A673 (cell line): ENCODE data around the gene LDLRAP1. TPM values are rescaled to one million over a fixed set of nuclear protein-coding genes. Genes with fewer than 3 reads are reported as not detected.
A peak's percentile ranks its signal among the peaks of the same experiment; 100 is the strongest.

Experiments
- BruUV-seq: library from RNA; stranded (reverse); fragments of 400-500 nt; replicated peaks from 2 replicates; lab custom pipeline; 2021; lab: Mats Ljungman, UMichigan
- CTCF ChIA-PET: fragments of 300-600 bp; sonication (Branson Sonifier 250); formaldehyde crosslinking; loops from one replicate; lab custom pipeline; 2022; ENCODE audit warnings: antibody characterized with exemption; lab: Charles Lee
- POLR2A ChIA-PET: fragments of 300-600 bp; sonication (Branson Sonifier 250); formaldehyde crosslinking; loops from one replicate; lab custom pipeline; 2022; ENCODE audit warnings: antibody characterized with exemption; ENCODE audit not compliant: low non-redundant PET; lab: Charles Lee
- DNase-seq: peaks from one replicate; pipeline ENCODE4 v3.0.0-alpha.2; 2015; ENCODE audit warnings: low spot score
- H3K27ac ChIP-seq: fragments of 200-600 bp; sonication (generic); 2 replicates; pipeline ENCODE4 v1.5.1; 2016; ENCODE audit warnings: mixed run types, low read depth, mild to moderate bottlenecking, mixed read lengths, antibody characterized with exemption, low read length; ENCODE audit not compliant: poor library complexity, severe bottlenecking
- H3K27me3 ChIP-seq: fragments of 200-600 bp; sonication (generic); replicated peaks from 2 replicates; pipeline ENCODE4 v1.6.1; 2017; ENCODE audit warnings: mixed run types, low read depth, mild to moderate bottlenecking, mixed read lengths, antibody characterized with exemption, low read length; ENCODE audit not compliant: insufficient read depth, poor library complexity
- H3K36me3 ChIP-seq: fragments of 200-600 bp; sonication (generic); 2 replicates; pipeline ENCODE4 v1.6.1; 2016; ENCODE audit warnings: mixed run types, mild to moderate bottlenecking, mixed read lengths, antibody characterized with exemption, low read length; ENCODE audit not compliant: insufficient read depth, poor library complexity, severe bottlenecking
- H3K4me1 ChIP-seq: fragments of 200-600 bp; sonication (generic); 2 replicates; pipeline ENCODE4 v1.6.1; 2017; ENCODE audit warnings: mixed run types, mild to moderate bottlenecking, mixed read lengths, antibody characterized with exemption, low read length; ENCODE audit not compliant: insufficient read depth, poor library complexity, severe bottlenecking
- H3K4me3 ChIP-seq: fragments of 200-600 bp; sonication (generic); 2 replicates; pipeline ENCODE4 v1.5.1; 2016; ENCODE audit warnings: low read depth, mixed run types, mild to moderate bottlenecking, mixed read lengths, low read length; ENCODE audit not compliant: poor library complexity, severe bottlenecking
- H3K9me3 ChIP-seq: fragments of 200-600 bp; sonication (generic); 2 replicates; pipeline ENCODE4 v1.6.1; 2016; ENCODE audit warnings: mixed run types, low read depth, mild to moderate bottlenecking, mixed read lengths, antibody characterized with exemption, low read length; ENCODE audit not compliant: poor library complexity, severe bottlenecking
- CTCF ChIP-seq: fragments of 300-800, 200-600 bp; sonication (generic); conservative IDR thresholded peaks from 2 replicates; pipeline ENCODE4 v1.5.1; 2017; ENCODE audit warnings: low read depth, mild to moderate bottlenecking, antibody characterized with exemption, low read length, moderate library complexity, mixed read lengths
- EZH2 ChIP-seq: fragments of 200-600 bp; sonication (generic); IDR thresholded peaks from 2 replicates; pipeline ENCODE4 v1.6.1; 2017; ENCODE audit warnings: borderline replicate concordance, low read depth, mild to moderate bottlenecking, mixed read lengths, antibody characterized with exemption, low read length; ENCODE audit not compliant: poor library complexity, severe bottlenecking
- intact Hi-C: fragments of 100-400 bp; cut with micrococcal nuclease; formaldehyde crosslinking; loops from one replicate; pipeline ENCODE4 v1.10.0; 2022; ENCODE audit not compliant: unreplicated experiment
- total RNA-seq: library from RNA; stranded (reverse); gene quantifications from 2 replicates; pipeline ENCODE4 v1.2.3, GENCODE V29; 2021

Gene LDLRAP1
- total RNA-seq, 1 experiment from 2014 or later: 5.5 TPM

- Histone ChIP-seq H3K27me3 (no peaks in the 10 kb centered on the region), H3K9me3 (no peaks in the 10 kb centered on the region), H3K4me3 (no peak overlapping the region), H3K36me3 (no peaks in the 10 kb centered on the region), H3K27ac (no peak overlapping the region), H3K4me1 (no peaks in the 10 kb centered on the region)
- ChIA-PET CTCF (no interaction called here), POLR2A (no interaction called here)
- BruUV-seq: no TSS peak
- no peak for DNase-seq
- intact Hi-C loops: no loop called here
- TF ChIP-seq CTCF (no peak), EZH2 (no peak)
Observed at GRCh38 chr1:25541425-25541824, 2.0 kb upstream of the LDLRAP1 start.

- no peaks in the 10 kb centered on the region for H3K27me3 ChIP-seq
- ChIA-PET CTCF (no interaction called here), POLR2A (no interaction called here)
- no peak for DNase-seq
- H3K9me3 ChIP-seq: no peaks in the 10 kb centered on the region
- no TSS peak for BruUV-seq
- H3K4me1 ChIP-seq: no peaks in the 10 kb centered on the region
- intact Hi-C loops: no loop called here
- H3K4me3 ChIP-seq: no peak overlapping the region
- no peak for TF ChIP-seq CTCF
- no peaks in the 10 kb centered on the region for H3K36me3 ChIP-seq
- H3K27ac ChIP-seq: no peak overlapping the region
Observed at GRCh38 chr1:25541889-25542658, 1.3 kb upstream of the LDLRAP1 start.

DNA sequence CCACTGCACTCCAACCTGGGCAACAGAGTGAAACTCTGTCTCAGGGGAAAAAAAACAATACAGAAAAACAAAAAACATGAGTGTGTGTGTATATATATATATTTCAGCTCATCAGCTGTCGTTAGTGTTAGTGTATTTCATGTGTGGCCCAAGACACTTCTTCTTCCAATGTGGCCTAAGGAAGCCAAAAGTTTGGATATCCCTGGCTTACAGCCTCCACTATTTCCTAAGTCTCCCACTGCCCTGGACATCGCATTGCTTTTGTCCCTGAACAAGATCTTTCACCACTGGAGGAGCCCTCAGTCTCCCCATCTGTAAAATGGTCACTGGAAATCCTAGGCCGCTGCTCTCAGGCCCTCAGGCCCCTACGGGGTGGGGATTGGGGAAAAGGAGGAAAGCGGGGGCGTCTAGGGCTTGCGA is 391 bp upstream of the LDLRAP1 start:
- POLR2A ChIA-PET: no interaction called here
- Histone ChIP-seq H3K27ac (no peak overlapping the region), H3K27me3 (no peaks in the 10 kb centered on the region), H3K9me3 (no peaks in the 10 kb centered on the region), H3K36me3 (no peaks in the 10 kb centered on the region), H3K4me1 (no peaks in the 10 kb centered on the region), H3K4me3 (peak overlapping the region; percentile 80)
- TF ChIP-seq EZH2 (no peak), CTCF (no peak)
- intact Hi-C loops: no loop called here
- CTCF ChIA-PET: no interaction called here
- no TSS peak for BruUV-seq
- DNase-seq: no peak
